GM18526 (cell line): Measurements from ENCODE around the gene LRRC17.

Experiments used
- POLR2A ChIP-seq: IDR thresholded peaks from 3 replicates; pipeline ENCODE4 v1.6.1; 2011; ENCODE audit not compliant: insufficient read length; ENCODE audit errors: extremely low read depth

The LRRC17 gene

DNA sequence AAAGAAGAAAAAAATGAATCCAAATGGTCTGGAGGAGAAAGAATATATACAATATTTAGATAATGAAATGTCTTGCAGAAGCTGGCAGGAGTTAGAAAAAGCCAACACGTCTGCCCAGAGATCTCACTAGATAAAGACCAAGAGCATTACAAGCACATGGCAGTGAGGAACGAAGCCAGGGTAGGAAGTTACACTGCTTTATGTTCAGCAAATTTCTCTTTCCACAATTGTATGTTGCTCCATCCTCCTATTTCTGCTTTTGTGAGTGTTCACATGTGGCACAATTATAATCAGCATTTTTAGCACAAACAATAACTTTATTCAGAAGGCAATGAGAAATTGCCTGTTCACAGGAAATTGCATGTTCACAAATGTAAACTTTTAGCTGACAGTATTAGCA, 53.7 kb downstream of the LRRC17 start:
- TF ChIP-seq POLR2A = no peak

DNA sequence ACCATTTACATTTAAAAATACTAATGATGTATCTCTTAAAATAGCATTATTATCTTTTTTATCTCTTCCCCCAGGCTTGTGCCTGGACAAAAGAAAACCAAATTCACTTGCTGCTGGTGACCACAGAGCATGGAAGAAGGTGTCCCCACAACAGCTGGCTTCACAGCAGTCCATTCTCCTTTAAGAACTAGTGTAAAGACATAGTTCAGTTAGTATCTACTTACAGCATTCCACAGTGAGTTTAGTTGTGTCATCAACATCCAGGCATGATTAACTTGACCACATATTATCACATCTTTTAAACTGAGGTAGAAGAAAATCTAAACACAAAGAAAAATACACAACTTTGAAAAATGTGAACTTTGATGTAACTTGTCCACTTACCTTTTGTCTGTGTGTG, 55.0 kb downstream of the LRRC17 start:
- TF ChIP-seq POLR2A = no peak

DNA sequence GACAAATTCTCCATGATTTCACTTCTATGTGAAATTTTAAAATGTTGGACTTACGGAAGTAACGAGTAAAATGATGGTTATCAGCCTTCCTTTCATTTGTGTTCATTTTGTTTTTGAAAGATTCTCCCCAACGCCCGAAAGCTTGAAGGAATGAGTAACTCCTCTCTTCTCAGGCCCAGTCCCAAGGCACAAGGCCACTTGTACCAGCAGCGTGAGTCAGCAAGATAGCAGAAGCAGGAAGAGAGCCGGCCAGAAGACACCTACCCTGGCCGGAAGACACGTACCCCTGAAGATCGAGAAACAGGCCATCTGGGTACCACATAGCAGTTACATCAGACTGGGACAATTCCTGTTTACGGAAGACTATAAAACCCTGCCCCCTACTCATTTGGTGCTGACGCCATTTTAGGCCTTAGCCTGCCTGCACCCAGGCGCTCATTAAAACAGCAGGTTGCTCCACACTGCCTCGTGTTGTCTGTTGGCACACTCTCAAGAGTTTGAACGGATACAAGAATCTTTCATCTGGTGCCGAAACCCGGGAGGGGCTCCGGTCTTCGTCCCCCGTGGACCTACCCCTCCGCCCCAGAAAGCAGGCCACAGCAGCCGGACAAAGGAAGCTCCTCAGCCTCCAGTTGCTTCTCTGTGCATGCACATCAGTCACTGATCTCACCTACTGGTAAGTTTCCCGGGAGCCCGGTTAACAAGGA, 60.4 kb downstream of the LRRC17 start:
- TF ChIP-seq POLR2A = no peak

DNA sequence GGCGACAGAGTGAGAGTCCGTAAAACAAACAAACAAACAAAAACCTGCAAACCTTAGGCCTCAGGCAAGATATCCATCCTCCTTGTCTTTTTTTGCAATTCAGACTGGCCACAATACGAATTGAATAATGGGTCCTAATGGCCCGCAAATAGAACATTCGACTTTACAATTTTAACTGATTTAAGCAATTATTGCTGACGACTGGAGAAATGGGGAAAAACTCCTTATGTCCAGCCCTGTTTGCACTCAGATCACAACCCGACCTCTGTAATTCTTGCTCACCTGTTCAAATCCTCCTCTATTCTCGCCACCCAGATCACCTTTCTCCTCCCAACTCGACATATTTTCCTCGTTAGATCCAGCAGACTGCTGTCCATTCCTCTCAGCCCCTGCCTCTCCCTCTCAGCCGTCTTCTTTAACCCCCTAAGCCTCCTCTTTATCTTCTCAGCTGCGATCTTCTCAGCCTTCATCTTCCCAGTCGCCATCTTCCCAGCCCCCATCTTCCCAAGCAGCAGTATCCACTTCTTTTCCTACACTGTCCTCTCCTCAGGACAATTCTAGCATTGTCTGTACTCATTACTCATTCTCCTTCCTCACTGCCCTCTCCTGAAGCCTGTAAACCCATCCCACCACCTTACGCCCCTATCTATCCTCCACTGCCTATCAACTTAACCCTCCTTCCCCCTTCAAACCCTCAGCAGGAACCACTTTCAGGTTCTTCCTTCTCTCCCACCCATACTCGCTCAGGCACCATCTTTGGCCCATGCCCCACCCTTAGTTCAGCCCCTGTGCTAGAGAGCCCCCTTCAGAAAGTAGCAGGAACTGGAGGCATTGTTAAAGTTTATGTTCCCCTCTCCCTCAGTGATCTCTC, 61.8 kb downstream of the LRRC17 start:
- TF ChIP-seq POLR2A = no peak

DNA sequence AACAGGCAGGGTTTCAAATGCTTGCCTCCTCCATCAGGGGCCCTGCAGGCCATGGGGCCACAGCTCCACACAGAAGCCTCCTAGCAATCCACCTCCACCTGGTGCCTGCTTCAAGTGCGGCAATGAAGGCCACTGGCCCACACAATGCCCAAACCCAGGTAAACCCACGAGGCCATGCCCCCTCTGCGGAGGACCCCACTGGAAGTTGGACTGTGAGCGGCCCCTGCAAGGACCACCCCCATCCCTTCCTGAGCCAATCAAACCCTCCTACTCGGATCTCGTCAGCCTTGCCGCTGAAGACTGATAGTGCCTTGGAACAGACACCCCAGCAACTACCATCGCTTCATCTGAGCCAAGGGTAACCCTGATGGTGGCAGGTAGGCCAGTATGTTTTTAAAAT, 63.1 kb downstream of the LRRC17 start:
- TF ChIP-seq POLR2A = no peak

DNA sequence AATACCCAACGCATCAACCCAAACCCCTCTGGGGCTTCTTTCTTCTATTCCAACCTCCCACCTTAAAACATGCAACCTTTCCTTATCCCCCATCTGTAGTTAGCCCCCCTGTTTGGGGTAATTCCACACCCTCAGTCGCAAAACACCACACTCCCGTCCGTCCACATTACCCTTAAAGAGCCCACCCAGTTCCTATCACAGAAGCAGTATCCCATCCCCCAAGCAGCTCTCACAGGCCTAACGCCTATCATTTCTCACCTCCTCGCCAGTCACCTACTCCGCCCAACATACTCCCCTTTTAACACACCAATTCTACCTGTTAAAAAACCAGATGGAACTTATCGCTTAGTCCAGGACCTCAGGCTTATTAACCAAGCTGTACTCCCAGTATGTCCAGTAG, 63.7 kb downstream of the LRRC17 start:
- no peak for TF ChIP-seq POLR2A

DNA sequence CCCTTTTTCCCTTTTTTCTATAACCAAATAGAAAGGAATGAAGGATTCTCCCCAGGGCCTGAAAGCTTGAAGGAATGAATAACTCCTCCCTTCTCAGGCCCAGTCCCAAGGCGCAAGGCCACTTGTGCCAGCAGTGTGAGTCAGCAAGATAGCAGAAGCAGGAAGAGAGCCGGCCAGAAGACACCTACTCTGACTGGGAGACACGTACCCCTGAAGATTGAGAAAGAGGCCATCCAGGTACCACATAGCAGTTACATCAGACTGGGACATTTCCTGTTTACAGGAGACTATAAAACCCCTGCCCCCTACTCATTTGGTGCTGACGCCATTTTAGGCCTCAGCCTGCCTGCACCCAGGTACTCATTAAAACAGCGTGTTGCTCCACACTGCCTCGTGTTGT, 65.5 kb downstream of the LRRC17 start:
- TF ChIP-seq POLR2A = no peak

DNA sequence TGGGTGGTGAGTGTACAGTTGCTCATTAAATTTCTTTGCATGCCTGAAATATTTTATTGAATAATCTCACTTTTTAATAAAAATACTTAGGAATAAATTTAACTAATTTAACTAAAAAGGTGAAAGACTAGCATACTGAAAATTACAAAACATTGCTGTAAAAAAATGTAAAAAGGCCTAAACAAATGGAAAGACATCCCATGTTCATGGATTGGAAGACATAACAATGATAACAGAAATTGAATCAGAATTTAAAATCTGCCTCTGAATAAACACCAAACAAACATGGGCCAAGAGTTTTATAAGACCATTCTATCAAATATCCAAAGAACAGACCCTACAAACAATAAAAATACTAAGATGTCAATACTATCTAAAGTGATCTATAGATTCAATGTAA, 66.9 kb downstream of the LRRC17 start:
- no peak for TF ChIP-seq POLR2A

DNA sequence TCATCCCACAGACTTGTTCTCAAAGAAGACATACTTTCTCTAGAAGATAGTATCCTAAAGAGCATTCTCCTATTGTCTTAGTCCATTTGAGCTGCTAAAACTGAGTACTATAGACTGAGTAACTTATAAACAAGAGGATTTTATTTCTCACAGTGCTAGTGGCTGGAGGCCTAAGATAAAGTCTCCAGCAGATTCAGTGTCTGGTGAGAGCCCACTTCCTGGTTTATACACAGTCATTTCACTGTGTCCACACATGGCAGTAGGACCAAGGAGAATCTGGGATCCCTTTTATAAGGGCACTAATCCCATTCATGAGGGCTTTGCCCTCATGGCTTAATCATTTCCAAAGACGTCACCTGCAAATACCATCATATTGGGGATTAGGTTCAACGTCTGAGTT, 68.7 kb downstream of the LRRC17 start:
- no peak for TF ChIP-seq POLR2A

DNA sequence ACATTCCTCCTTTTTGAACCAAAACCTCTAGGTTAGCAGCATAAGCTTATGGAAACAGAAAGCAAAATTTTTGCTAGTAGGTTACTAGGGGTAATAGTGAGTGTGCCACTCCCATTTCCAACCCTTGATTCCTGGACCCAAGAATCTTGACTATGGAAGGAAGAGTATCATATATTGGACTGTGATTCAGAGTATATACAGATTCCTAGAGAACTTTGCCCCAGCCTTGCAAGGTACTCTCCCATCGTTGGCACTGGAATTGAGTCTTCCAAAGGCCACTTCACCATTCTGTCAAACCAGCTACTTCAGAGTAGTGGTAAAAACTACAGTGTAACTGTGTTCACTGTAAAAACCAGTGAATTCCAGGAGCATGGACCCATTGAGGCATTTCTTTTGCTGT, 69.4 kb downstream of the LRRC17 start:
- TF ChIP-seq POLR2A = no peak

DNA sequence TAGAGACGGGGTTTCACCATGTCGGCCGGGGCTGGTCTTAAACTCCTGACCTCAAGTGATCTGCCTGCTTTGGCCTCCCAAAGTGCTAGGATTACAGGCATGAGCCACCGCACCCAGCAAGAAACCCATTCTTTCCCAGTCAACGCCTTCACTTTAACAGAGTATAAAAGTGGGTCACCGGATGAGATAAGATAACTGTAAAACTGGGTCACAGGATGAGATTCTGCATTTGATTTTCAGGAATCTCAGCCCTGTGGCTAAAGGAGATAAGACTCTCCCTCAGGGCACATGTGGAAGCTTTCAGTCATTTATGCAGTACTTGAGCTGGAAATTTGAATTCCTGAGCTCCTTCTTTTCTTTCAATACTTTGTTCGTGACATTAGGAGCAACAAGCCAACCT, 70.8 kb downstream of the LRRC17 start:
- no peak for TF ChIP-seq POLR2A

DNA sequence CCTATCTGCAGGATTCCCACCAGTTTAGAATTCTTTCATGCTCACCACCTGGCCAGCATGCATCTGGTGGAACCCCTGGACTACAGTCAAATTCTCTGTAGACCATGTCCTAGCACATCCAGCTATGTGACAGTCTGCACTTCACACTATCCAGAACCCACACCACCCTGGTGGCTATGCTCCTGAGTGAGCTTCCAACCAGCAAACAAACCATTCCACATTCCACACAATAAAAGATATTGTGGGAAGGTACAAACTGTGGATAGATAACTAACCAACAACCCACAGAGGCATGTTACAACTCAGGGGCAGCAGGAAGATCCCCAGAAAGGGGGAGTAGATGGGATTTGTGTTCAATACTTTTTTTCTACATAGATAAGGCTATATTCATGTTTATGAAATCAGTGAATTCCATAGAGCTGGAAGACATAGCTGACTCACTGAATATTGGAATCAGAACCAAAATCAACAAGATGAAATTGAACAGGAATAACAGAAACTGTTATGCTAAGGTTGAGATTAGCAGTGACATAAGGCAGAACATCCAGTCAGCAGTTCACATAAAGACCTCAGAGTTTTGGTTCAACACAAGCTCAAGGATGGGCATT, 72.5 kb downstream of the LRRC17 start:
- TF ChIP-seq POLR2A = no peak

DNA sequence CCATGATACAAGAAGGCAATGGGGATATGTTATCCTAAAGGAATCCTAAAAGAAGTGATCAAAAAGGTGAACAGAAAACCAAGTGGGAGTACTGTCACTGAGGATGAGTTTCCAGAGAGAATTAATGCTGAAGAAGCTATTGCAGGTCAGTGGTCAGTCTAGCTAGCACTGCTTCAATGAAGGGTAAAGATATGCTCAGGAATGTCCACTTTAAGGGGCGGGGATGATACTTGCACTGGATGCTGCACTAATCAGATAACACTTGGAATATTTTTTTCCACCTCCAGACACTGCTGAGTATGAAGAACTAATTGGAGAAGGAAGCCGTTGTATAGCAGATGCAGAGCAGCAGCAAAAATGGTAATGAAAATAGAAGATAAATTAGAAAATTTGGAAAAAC, 75.3 kb downstream of the LRRC17 start:
- TF ChIP-seq POLR2A = no peak

DNA sequence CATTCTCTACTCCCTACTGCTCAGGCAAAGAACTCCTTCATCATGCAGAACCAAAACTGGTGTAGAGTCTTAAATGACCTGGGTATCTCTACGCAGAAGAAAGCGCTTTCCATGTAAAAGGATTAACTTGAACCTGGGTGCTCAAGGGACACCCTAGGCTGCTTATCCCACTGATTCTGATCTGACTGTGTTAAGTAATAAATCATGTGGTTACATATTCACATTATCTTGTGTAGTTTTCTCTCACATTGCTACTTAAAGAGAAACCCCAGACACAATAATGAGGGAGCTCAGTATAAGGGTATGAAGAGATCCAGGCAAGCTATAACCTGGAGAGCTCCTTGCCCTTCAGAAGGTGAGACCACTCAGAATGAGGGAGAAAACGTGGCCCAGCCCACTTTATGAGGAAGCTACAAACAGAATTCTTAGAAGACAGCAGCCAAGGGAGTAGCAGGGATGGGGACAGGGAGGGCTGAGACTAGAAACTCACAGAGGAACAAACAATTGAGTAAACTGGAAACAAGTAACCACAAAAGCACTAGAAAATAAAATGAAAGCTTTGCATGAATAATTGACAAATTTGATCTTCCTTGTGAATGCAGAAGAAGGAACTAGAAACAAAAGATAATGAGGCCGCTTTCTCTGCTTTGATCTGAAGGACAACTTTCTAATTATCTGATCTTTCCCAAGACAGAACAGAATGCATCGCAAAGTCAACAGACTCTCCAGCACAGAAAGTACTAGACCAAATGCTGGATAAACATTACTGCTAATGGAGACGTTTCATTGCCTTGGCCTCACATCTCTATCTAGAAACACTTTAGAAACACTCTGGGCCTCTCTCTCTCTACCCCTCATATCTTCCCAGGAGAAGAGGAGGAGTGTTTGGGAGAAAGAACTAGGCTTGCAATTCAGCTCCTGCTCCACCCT, 76.1 kb downstream of the LRRC17 start:
- TF ChIP-seq POLR2A = no peak

DNA sequence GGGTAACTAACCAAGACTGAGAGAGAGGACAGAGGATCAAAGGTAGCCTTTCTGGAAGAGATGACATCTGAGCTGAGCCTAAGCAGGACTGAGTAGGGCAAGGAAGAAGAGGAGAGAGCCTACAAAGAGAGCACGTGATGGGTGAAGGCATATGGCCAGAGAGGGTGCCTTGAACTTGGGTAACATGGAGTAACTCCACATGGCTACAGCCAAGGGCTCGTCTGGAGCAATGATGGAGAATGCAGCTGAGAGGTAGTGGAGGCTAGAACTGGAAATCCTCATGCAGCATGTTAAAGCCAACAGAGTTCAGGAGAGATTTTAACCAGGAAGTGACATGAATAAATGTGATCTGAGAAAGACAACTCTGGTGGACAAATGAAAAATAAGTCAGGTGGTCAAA, 77.8 kb downstream of the LRRC17 start:
- TF ChIP-seq POLR2A = no peak
